Cardiac fibroblast (primary cell): ENCODE data around the gene CPEB4.

ENCODE experiments used
- DNase-seq, 2 donors: peaks; one replicate each; pipeline versions ENCODE4 v3.0.0 to v3.0.0-alpha.2; 2010; ENCODE audit warnings: low read depth in 2 of 2
- H3K4me3 ChIP-seq, 2 donors: replicated peaks in 1 of 2; 1 replicate in 1 of 2; 2 replicates in 1 of 2; pipeline ENCODE4 v1.5.1; 2011; ENCODE audit warnings: low read depth in 2 of 2, low read length in 2 of 2, mild to moderate bottlenecking in 2 of 2, moderate library complexity in 1 of 2
- CTCF ChIP-seq: IDR thresholded peaks from one replicate; pipeline ENCODE4 v1.5.1; 2011; ENCODE audit warnings: low read depth, mild to moderate bottlenecking, low read length, inconsistent platforms

CPEB4 gene

GRCh38 chr5:173878224-173878967 is 9.8 kb upstream of the CPEB4 start:
- H3K4me3 ChIP-seq = no peak overlapping the region
- peak in 1 of 2 donors; percentile 55 for DNase-seq
- TF ChIP-seq CTCF = no peak

GRCh38 chr5:173880306-173880985 is 7.7 kb upstream of the CPEB4 start:
- no peak overlapping the region for H3K4me3 ChIP-seq
- TF ChIP-seq CTCF = no peak
- DNase-seq = peak; percentile 67 to 87

GRCh38 chr5:173881811-173882575 is 6.2 kb upstream of the CPEB4 start:
- H3K4me3 ChIP-seq = no peak overlapping the region
- peak in 1 of 2 donors; percentile 47 for DNase-seq
- TF ChIP-seq CTCF = no peak

- H3K4me3 ChIP-seq = no peak overlapping the region
- TF ChIP-seq CTCF = no peak
- peak in 1 of 2 donors; percentile 58 for DNase-seq
Measured at GRCh38 chr5:173882632-173883031, 5.5 kb upstream of the CPEB4 start.

GRCh38 chr5:173883347-173883924 is 4.7 kb upstream of the CPEB4 start:
- DNase-seq = no peak
- TF ChIP-seq CTCF = no peak
- no peak overlapping the region for H3K4me3 ChIP-seq

- TF ChIP-seq CTCF = no peak
- H3K4me3 ChIP-seq = no peak overlapping the region
- DNase-seq = no peak
Measured at GRCh38 chr5:173884402-173885053, 3.6 kb upstream of the CPEB4 start.
